HepG2 (cell line): ENCODE results near the gene SRP9. TPM values are rescaled to one million over a fixed set of nuclear protein-coding genes. Genes with fewer than 3 reads are reported as not detected.

ENCODE experiments used
- AHR ChIP-seq: IDR thresholded peaks from 2 replicates; pipeline ENCODE4 v1.6.1; 2018; ENCODE audit warnings: missing genetic modification reagents, missing compliant biosample characterization
- CCDC6 ChIP-seq: sonication (generic); formaldehyde crosslinking; IDR thresholded peaks from 2 replicates; pipeline ENCODE4 v1.8.1; 2022; ENCODE audit warnings: mild to moderate bottlenecking, missing genetic modification reagents, moderate library complexity
- CEBPG ChIP-seq: IDR thresholded peaks from 2 replicates; pipeline ENCODE4 v1.6.1; 2016
- DNMT3B ChIP-seq: conservative IDR thresholded peaks from 2 replicates; pipeline ENCODE4 v1.6.1; 2016; ENCODE audit warnings: missing biosample characterization, control low read depth
- FOXJ3 ChIP-seq: sonication (generic); formaldehyde crosslinking; IDR thresholded peaks from 2 replicates; pipeline ENCODE4 v1.4.0; 2020; ENCODE audit warnings: missing genetic modification reagents, mild to moderate bottlenecking, borderline replicate concordance
- HOXA7 ChIP-seq: sonication (generic); formaldehyde crosslinking; IDR thresholded peaks from 2 replicates; pipeline ENCODE4 v1.8.1; 2022; ENCODE audit warnings: mild to moderate bottlenecking, missing genetic modification reagents, moderate library complexity
- JUNB ChIP-seq: sonication (generic); formaldehyde crosslinking; IDR thresholded peaks from 2 replicates; pipeline ENCODE4 v1.8.0; 2022; ENCODE audit warnings: missing genetic modification reagents, mild to moderate bottlenecking, borderline replicate concordance
- NCOA1 ChIP-seq: sonication (generic); formaldehyde crosslinking; IDR thresholded peaks from 2 replicates; pipeline ENCODE4 v1.9.0; 2021; ENCODE audit warnings: missing genetic modification reagents
- SALL2 ChIP-seq: sonication (generic); formaldehyde crosslinking; IDR thresholded peaks from 2 replicates; pipeline ENCODE4 v1.8.1; 2023; ENCODE audit warnings: mild to moderate bottlenecking, missing genetic modification reagents, inconsistent platforms
- TSC22D2 ChIP-seq: sonication (generic); formaldehyde crosslinking; IDR thresholded peaks from 2 replicates; pipeline ENCODE4 v1.5.1; 2020; ENCODE audit warnings: missing genetic modification reagents, mild to moderate bottlenecking, borderline replicate concordance
- ZBTB1 ChIP-seq: sonication (generic); formaldehyde crosslinking; IDR thresholded peaks from 2 replicates; pipeline ENCODE4 v1.4.0; 2020; ENCODE audit warnings: missing genetic modification reagents, borderline replicate concordance
- ZC3H13 ChIP-seq: sonication (generic); formaldehyde crosslinking; IDR thresholded peaks from 2 replicates; pipeline ENCODE4 v1.8.1; 2023; ENCODE audit warnings: mild to moderate bottlenecking, missing genetic modification reagents, moderate library complexity
- ZFP62 ChIP-seq: sonication (generic); formaldehyde crosslinking; IDR thresholded peaks from 2 replicates; pipeline ENCODE4 v1.4.0; 2020; ENCODE audit warnings: missing genetic modification reagents
- ZNF468 ChIP-seq: sonication (generic); formaldehyde crosslinking; IDR thresholded peaks from 2 replicates; pipeline ENCODE4 v1.8.0; 2022; ENCODE audit warnings: mild to moderate bottlenecking, moderate library complexity, missing genetic modification reagents
- ZNF496 ChIP-seq: sonication (generic); formaldehyde crosslinking; IDR thresholded peaks from 2 replicates; pipeline ENCODE4 v1.8.1; 2023; ENCODE audit warnings: mild to moderate bottlenecking, moderate library complexity, missing genetic modification reagents; ENCODE audit not compliant: insufficient replicate concordance
- ZNF546 ChIP-seq: sonication (generic); formaldehyde crosslinking; conservative IDR thresholded peaks from 2 replicates; pipeline ENCODE4 v1.8.1; 2023; ENCODE audit warnings: mild to moderate bottlenecking, missing genetic modification reagents
- ZNF674 ChIP-seq: sonication (generic); formaldehyde crosslinking; IDR thresholded peaks from 2 replicates; pipeline ENCODE4 v1.5.0; 2020; ENCODE audit warnings: low read depth, mild to moderate bottlenecking, missing genetic modification reagents
- polyA plus RNA-seq, 8 experiments: library from polyadenylated mRNA; depleted of rRNA in 3 of 8; stranded (reverse) in 7 of 8; unstranded in 1 of 8; fragments of >200 nt; fragmentation: Illumina TruSeq in 4 of 8; extraction: Trizol in 4 of 8; gene quantifications; 2 replicates each; pipeline versions ENCODE4 v1.2.1 to v1.2.3, GENCODE V29; 2011 to 2016; ENCODE audit warnings: low read depth in 4 of 8, missing spikeins in 1 of 8, mixed read lengths in 1 of 8; ENCODE audit not compliant: insufficient read depth in 1 of 8
- total RNA-seq, 5 experiments: library from RNA; depleted of rRNA; stranded (reverse); fragments of >200 nt; fragmentation: Illumina TruSeq; extraction: Trizol; gene quantifications; 2 replicates each; pipeline ENCODE4 v1.2.3, GENCODE V29; 2016; ENCODE audit warnings: low read depth in 1 of 5
- TF ChIP-seq, protein P1 (sequence below): IDR thresholded peaks from 2 replicates; pipeline ENCODE4 v1.6.1; 2018; ENCODE audit warnings: missing genetic modification reagents
- TF ChIP-seq, protein P2 (sequence below): IDR thresholded peaks from 2 replicates; pipeline ENCODE4 v1.4.0; 2020; ENCODE audit warnings: mild to moderate bottlenecking, missing genetic modification reagents
- TF ChIP-seq, protein P3 (sequence below): sonication (generic); formaldehyde crosslinking; IDR thresholded peaks from 2 replicates; pipeline ENCODE4 v1.8.0; 2022; ENCODE audit warnings: mild to moderate bottlenecking, missing genetic modification reagents; ENCODE audit not compliant: insufficient replicate concordance
- TF ChIP-seq, protein P4 (sequence below): sonication (generic); formaldehyde crosslinking; IDR thresholded peaks from 2 replicates; pipeline ENCODE4 v1.5.0; 2020; ENCODE audit warnings: missing genetic modification reagents, mild to moderate bottlenecking, borderline replicate concordance
- TF ChIP-seq, protein P5 (sequence below): fragments of 450-650 bp; IDR thresholded peaks from 2 replicates; pipeline ENCODE4 v1.6.1; 2017

SRP9 gene
- total and polyA plus RNA-seq, 2 of the 13 experiments (the other 11 are each of a cell fraction or from before 2014, with no cell fraction given): 251 to 307 TPM

DNA sequence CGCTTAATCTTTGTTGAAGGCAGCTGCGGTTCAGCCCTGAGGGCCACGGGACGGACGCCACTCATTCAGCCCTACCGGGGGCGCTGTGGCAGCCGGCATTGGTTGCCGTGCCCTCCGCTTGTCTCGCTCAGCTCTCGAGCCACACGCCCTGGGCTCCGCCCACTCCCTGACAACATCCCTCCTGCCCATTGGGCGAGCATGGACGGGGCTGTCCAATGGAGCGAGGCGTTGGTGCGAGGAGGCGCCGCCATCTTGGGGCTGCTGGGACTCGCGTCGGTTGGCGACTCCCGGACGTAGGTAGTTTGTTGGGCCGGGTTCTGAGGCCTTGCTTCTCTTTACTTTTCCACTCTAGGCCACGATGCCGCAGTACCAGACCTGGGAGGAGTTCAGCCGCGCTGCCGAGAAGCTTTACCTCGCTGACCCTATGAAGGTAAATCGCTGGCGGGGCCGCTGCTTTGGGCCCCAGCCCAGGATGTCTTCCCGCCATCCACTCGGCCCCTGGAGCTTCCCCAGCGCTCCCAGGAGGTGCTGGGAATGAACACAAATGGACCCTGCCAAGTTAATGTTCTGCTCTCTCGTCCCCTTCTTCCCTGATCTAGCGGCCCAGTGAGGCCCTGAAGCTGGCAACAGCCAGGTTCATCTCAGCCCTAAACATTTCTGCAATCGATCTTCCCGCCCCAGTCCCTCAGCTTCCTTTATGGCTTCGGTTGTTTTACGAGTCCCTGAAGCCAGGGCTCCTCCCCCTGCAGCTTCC, at the start of gene SRP9 (continued):
- TF ChIP-seq, protein P1, sequence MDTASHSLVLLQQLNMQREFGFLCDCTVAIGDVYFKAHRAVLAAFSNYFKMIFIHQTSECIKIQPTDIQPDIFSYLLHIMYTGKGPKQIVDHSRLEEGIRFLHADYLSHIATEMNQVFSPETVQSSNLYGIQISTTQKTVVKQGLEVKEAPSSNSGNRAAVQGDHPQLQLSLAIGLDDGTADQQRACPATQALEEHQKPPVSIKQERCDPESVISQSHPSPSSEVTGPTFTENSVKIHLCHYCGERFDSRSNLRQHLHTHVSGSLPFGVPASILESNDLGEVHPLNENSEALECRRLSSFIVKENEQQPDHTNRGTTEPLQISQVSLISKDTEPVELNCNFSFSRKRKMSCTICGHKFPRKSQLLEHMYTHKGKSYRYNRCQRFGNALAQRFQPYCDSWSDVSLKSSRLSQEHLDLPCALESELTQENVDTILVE (CRISPR knock-in tag): peak; percentile 81; the same call in 1 of the 2 replicates
- TF ChIP-seq ZNF546 (CRISPR knock-in tag) (no peak), ZNF496 (CRISPR knock-in tag) (no peak), CCDC6 (CRISPR knock-in tag) (peak; percentile 89), ZFP62 (CRISPR knock-in tag) (no peak), FOXJ3 (0 out of 2 replicates have a peak, but pooled peaks have one; percentile 13), ZNF468 (CRISPR knock-in tag) (no peak), CEBPG (CRISPR knock-in tag) (no peak), ZNF674 (peak; percentile 61; the same call in 1 of the 2 replicates), AHR (CRISPR knock-in tag) (no peak), ZBTB1 (CRISPR knock-in tag) (no peak), SALL2 (CRISPR knock-in tag) (no peak), JUNB (CRISPR knock-in tag) (no peak), DNMT3B (CRISPR knock-in tag) (peak; percentile 69; the same call in 1 of the 2 replicates), ZC3H13 (CRISPR knock-in tag) (0 out of 2 replicates have a peak, but pooled peaks have one; percentile 50), TSC22D2 (CRISPR knock-in tag) (no peak), NCOA1 (0 out of 2 replicates have a peak, but pooled peaks have one; percentile 48), HOXA7 (CRISPR knock-in tag) (no peak)
- TF ChIP-seq, protein P2, sequence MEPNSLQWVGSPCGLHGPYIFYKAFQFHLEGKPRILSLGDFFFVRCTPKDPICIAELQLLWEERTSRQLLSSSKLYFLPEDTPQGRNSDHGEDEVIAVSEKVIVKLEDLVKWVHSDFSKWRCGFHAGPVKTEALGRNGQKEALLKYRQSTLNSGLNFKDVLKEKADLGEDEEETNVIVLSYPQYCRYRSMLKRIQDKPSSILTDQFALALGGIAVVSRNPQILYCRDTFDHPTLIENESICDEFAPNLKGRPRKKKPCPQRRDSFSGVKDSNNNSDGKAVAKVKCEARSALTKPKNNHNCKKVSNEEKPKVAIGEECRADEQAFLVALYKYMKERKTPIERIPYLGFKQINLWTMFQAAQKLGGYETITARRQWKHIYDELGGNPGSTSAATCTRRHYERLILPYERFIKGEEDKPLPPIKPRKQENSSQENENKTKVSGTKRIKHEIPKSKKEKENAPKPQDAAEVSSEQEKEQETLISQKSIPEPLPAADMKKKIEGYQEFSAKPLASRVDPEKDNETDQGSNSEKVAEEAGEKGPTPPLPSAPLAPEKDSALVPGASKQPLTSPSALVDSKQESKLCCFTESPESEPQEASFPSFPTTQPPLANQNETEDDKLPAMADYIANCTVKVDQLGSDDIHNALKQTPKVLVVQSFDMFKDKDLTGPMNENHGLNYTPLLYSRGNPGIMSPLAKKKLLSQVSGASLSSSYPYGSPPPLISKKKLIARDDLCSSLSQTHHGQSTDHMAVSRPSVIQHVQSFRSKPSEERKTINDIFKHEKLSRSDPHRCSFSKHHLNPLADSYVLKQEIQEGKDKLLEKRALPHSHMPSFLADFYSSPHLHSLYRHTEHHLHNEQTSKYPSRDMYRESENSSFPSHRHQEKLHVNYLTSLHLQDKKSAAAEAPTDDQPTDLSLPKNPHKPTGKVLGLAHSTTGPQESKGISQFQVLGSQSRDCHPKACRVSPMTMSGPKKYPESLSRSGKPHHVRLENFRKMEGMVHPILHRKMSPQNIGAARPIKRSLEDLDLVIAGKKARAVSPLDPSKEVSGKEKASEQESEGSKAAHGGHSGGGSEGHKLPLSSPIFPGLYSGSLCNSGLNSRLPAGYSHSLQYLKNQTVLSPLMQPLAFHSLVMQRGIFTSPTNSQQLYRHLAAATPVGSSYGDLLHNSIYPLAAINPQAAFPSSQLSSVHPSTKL (CRISPR knock-in tag): peak; percentile 57; the same call in 1 of the 2 replicates
- TF ChIP-seq, protein P3, sequence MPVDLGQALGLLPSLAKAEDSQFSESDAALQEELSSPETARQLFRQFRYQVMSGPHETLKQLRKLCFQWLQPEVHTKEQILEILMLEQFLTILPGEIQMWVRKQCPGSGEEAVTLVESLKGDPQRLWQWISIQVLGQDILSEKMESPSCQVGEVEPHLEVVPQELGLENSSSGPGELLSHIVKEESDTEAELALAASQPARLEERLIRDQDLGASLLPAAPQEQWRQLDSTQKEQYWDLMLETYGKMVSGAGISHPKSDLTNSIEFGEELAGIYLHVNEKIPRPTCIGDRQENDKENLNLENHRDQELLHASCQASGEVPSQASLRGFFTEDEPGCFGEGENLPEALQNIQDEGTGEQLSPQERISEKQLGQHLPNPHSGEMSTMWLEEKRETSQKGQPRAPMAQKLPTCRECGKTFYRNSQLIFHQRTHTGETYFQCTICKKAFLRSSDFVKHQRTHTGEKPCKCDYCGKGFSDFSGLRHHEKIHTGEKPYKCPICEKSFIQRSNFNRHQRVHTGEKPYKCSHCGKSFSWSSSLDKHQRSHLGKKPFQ (CRISPR knock-in tag): no peak
- TF ChIP-seq, protein P4, sequence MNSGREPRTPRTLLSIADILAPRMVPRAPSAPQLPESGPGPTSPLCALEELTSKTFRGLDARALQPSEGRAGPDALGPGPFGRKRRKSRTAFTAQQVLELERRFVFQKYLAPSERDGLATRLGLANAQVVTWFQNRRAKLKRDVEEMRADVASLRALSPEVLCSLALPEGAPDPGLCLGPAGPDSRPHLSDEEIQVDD (CRISPR knock-in tag): no peak
- TF ChIP-seq, protein P5, sequence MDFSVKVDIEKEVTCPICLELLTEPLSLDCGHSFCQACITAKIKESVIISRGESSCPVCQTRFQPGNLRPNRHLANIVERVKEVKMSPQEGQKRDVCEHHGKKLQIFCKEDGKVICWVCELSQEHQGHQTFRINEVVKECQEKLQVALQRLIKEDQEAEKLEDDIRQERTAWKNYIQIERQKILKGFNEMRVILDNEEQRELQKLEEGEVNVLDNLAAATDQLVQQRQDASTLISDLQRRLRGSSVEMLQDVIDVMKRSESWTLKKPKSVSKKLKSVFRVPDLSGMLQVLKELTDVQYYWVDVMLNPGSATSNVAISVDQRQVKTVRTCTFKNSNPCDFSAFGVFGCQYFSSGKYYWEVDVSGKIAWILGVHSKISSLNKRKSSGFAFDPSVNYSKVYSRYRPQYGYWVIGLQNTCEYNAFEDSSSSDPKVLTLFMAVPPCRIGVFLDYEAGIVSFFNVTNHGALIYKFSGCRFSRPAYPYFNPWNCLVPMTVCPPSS: no peak
